ENCODE data around the gene ABL2.
"Not testable (repeated sequence)": the region's sequence is repeated elsewhere in the genome, so short reads cannot be mapped to it uniquely, and the experiment has no call there.

The ABL2 gene

DNA sequence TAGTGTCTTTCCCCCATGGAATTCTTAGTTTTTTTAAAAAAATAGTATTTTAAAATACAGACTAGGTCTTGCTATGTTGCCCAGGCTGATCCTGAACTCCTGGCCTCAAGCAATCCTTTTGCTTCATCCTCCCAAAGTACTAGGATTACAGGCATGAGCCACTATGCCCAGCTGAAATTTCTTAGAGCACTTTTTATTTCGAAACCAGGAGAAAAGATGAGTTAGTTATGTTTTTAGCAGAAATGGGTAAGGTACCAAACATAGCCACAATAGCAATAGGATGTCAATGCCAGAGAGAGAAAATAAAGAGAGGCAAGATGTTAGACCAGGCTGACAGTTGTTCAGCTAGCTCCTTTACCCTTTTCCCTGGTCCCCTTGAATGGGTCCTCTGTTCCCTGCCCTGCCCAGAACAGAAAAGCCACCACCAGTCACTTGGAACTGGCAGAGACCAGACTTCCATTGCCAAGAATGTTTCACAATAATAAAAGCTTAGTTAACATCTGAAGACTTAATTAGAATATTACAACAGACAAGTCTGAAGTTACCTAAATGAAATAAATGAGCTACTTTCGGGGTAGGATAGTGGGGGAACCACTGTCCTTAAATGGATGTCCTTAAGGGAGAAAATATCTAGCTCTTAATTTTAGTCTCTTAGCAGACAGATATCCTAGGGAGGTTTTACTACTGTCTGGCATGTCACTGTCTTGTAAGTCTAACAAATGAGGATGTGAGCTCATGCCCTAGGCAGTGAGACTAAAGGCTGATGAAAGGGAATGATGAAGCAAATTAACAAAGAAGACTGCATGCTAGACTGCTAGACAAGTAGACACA is 54.3 kb downstream of the ABL2 start:
- no peaks in the 10 kb centered on the region for H3K27me3 ChIP-seq (ENCODE audit: control insufficient read depth, insufficient read depth, low read length)
- H3K4me2 ChIP-seq (ENCODE audit: low read length) = no peak overlapping the region
- H3K4me3 ChIP-seq (ENCODE audit: low read depth, low read length) = no peak overlapping the region
- no peak overlapping the region for H3K27ac ChIP-seq
- no peaks in the 10 kb centered on the region for H3K4me1 ChIP-seq
- H2AFZ ChIP-seq = no peak overlapping the region
- no peaks in the 10 kb centered on the region for H3K79me2 ChIP-seq
- H3K9ac ChIP-seq = no peak overlapping the region
- TF ChIP-seq, protein P1, sequence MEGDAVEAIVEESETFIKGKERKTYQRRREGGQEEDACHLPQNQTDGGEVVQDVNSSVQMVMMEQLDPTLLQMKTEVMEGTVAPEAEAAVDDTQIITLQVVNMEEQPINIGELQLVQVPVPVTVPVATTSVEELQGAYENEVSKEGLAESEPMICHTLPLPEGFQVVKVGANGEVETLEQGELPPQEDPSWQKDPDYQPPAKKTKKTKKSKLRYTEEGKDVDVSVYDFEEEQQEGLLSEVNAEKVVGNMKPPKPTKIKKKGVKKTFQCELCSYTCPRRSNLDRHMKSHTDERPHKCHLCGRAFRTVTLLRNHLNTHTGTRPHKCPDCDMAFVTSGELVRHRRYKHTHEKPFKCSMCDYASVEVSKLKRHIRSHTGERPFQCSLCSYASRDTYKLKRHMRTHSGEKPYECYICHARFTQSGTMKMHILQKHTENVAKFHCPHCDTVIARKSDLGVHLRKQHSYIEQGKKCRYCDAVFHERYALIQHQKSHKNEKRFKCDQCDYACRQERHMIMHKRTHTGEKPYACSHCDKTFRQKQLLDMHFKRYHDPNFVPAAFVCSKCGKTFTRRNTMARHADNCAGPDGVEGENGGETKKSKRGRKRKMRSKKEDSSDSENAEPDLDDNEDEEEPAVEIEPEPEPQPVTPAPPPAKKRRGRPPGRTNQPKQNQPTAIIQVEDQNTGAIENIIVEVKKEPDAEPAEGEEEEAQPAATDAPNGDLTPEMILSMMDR (IDR thresholded peaks at IDR 0.05) = no peak
- H3K9me3 ChIP-seq (ENCODE audit: control insufficient read depth, low read length) = no peaks in the 10 kb centered on the region
- H3K36me3 ChIP-seq (ENCODE audit: control insufficient read depth, insufficient read depth, low read length) = no peaks in the 10 kb centered on the region

DNA sequence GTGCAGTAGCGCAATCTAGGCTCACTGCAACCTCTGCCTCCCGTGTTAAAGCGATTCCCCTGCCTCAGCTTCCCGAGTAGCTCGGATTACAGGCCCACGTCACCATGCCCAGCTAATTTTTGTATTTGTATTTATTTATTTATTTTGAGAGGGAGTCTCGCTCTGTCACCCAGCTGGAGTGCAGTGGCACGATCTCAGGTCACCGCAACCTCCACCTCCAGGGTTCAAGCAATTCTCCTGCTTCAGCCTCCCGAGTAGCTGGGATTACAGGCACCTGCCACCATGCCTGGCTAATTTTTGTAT is 59.1 kb downstream of the ABL2 start:
- H3K27ac ChIP-seq; H3K4me2 ChIP-seq (ENCODE audit: low read length): not testable (repeated sequence)

DNA sequence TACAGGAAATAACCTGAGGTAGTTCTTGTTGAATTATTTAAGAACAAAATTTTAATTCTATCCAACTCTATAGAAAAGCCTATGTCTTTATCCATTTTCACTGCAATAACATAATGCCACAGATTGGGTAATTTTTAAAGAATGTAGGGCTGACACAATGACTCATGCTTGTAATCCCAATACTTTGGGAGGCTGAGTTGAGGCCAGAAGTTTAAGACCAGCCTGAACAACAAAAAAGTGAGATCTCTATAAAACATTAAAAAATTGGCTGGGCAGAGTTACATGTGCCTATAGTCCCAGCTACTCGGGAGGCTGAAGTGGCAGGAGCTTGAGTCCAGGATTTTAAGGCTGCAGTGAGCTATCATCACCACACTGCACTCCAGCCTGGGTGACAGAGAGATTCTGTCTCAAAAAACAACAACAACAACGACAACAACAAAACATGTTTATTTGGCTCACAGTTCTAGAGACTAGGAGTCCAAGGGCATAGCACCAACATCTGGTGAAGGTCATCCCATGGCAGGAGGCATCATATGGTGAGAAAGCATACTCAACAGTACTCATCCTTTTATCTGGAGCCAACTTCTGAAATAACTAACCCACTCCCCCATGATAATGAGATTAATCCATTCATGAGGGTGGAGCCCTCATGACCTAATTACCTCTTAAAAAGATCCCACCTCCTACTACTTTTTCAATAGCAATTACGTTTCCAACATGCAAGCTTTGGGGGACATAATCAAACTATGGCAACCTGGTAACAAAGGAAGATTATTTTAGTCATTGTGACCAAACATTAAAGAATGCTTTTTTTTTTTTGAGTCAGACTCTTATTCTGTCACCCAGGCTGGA is 59.6 kb downstream of the ABL2 start:
- Histone ChIP-seq H3K79me2 (no peaks in the 10 kb centered on the region), H3K27ac (no peak overlapping the region), H3K27me3 (ENCODE audit: control insufficient read depth, insufficient read depth, low read length) (no peaks in the 10 kb centered on the region), H2AFZ (no peak overlapping the region), H3K4me3 (ENCODE audit: low read depth, low read length) (no peak overlapping the region), H3K36me3 (ENCODE audit: control insufficient read depth, insufficient read depth, low read length) (no peaks in the 10 kb centered on the region), H3K4me2 (ENCODE audit: low read length) (no peak overlapping the region), H3K4me1 (no peaks in the 10 kb centered on the region), H3K9me3 (ENCODE audit: control insufficient read depth, low read length) (no peaks in the 10 kb centered on the region), H3K9ac (no peak overlapping the region)
- TF ChIP-seq, protein P1 (IDR thresholded peaks at IDR 0.05) = no peak

More for the DNA sequence above, 59.1 kb downstream of the ABL2 start:
- H3K4me3 ChIP-seq (ENCODE audit: low read depth, low read length); H3K79me2 ChIP-seq; H3K4me1 ChIP-seq; H2AFZ ChIP-seq; H3K27me3 ChIP-seq (ENCODE audit: control insufficient read depth, insufficient read depth, low read length); H3K9me3 ChIP-seq (ENCODE audit: control insufficient read depth, low read length); H3K9ac ChIP-seq; H3K36me3 ChIP-seq (ENCODE audit: control insufficient read depth, insufficient read depth, low read length): not testable (repeated sequence)

DNA sequence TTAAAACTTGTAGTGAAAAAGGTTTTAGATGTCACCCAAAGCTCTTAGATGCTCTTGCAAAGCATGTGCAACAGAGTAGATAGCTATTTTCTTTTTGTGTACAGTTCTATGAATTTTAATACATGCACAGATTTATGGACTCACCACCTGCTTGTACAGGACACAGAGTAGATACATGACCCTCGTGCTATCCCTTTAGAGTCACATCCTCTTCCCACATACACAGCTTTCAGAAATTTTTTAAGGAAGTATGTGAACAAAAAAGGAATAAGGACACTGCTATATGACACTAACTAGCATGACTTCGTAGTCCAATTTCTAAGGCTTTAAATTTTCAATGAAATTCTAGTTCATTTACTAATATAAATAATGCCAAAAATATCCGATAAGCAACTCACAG is 60.9 kb downstream of the ABL2 start:
- Histone ChIP-seq H3K4me3 (ENCODE audit: low read depth, low read length) (no peak overlapping the region), H2AFZ (no peak overlapping the region), H3K9ac (no peak overlapping the region), H3K4me2 (ENCODE audit: low read length) (no peak overlapping the region), H3K4me1 (no peaks in the 10 kb centered on the region), H3K36me3 (ENCODE audit: control insufficient read depth, insufficient read depth, low read length) (no peaks in the 10 kb centered on the region), H3K79me2 (no peaks in the 10 kb centered on the region), H3K27me3 (ENCODE audit: control insufficient read depth, insufficient read depth, low read length) (no peaks in the 10 kb centered on the region), H3K9me3 (ENCODE audit: control insufficient read depth, low read length) (no peaks in the 10 kb centered on the region), H3K27ac (no peak overlapping the region)
- TF ChIP-seq, protein P1 (IDR thresholded peaks at IDR 0.05) = no peak

DNA sequence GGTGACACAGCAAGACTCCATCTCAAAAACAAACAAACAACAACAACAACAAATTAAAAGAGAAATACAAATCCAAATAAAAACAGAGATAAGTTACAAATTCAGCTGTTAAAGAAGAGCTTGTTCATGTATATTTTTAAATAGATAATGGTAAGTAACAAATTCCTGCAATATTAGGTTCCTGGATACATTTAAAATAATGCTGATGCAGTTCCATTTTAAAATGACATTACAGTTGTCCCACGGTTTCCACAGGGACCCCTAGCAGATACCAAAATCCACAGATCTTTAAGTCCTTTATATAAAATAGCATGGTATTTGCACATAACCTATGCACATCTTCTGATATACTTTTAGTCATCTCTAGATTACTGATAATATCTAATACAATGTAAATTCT is 61.5 kb downstream of the ABL2 start:
- Histone ChIP-seq H3K27me3 (ENCODE audit: control insufficient read depth, insufficient read depth, low read length) (no peaks in the 10 kb centered on the region), H3K9me3 (ENCODE audit: control insufficient read depth, low read length) (no peaks in the 10 kb centered on the region), H3K36me3 (ENCODE audit: control insufficient read depth, insufficient read depth, low read length) (no peaks in the 10 kb centered on the region), H3K4me2 (ENCODE audit: low read length) (no peak overlapping the region), H3K9ac (no peak overlapping the region), H3K4me1 (no peaks in the 10 kb centered on the region), H3K79me2 (no peaks in the 10 kb centered on the region), H3K4me3 (ENCODE audit: low read depth, low read length) (no peak overlapping the region), H3K27ac (no peak overlapping the region), H2AFZ (no peak overlapping the region)
- TF ChIP-seq, protein P1 (IDR thresholded peaks at IDR 0.05) = no peak

Measured in parathyroid adenoma (tissue), 2 donors.